Progenitor cell of endocrine pancreas (in vitro differentiated cells): Measurements from ENCODE around the gene SLC9B1. TPM values are rescaled to one million over a fixed set of nuclear protein-coding genes. Genes with fewer than 3 reads are reported as not detected.
"Not testable (repeated sequence)": the region's sequence is repeated elsewhere in the genome, so short reads cannot be mapped to it uniquely, and the experiment has no call there.

Experiments used
- DNase-seq: peaks from one replicate; pipeline ENCODE4 v3.0.0; 2021; ENCODE audit warnings: low spot score; ENCODE audit not compliant: unreplicated experiment
- H3K27ac Mint-ChIP-seq: 2 replicates; pipeline ENCODE4 v1.8.0; 2021; ENCODE audit warnings: mild to moderate bottlenecking, moderate library complexity, mixed read lengths
- H3K27me3 Mint-ChIP-seq: 2 replicates; pipeline ENCODE4 v1.8.0; 2021; ENCODE audit warnings: mixed read lengths
- H3K36me3 Mint-ChIP-seq: 2 replicates; pipeline ENCODE4 v1.8.0; 2022; ENCODE audit warnings: mixed read lengths; ENCODE audit not compliant: insufficient read depth
- H3K4me1 Mint-ChIP-seq: 2 replicates; pipeline ENCODE4 v1.8.0; 2021; ENCODE audit warnings: low read depth, mixed read lengths
- H3K4me3 Mint-ChIP-seq: 2 replicates; pipeline ENCODE4 v1.8.0; 2021; ENCODE audit warnings: low read depth, mild to moderate bottlenecking, moderate library complexity, mixed read lengths
- H3K9me3 Mint-ChIP-seq: 2 replicates; pipeline ENCODE4 v1.8.0; 2021; ENCODE audit warnings: low read depth, mixed read lengths
- CTCF ChIP-seq: fragments of 200-600 bp; sonication (generic); IDR thresholded peaks from one replicate; pipeline ENCODE4 v1.5.0; 2021; ENCODE audit warnings: antibody characterized with exemption, mild to moderate bottlenecking; ENCODE audit not compliant: unreplicated experiment
- total RNA-seq: library from RNA; stranded (reverse); gene quantifications from 2 replicates; pipeline ENCODE4 v1.2.1, GENCODE V29; 2021

The SLC9B1 gene
- total RNA-seq, 1 donor from 2014 or later: 0.79 TPM

- no peaks in the 10 kb centered on the region for H3K27me3 Mint-ChIP-seq
- no peak for DNase-seq
- H3K4me3 Mint-ChIP-seq: peak overlapping the region; percentile 87
- peak overlapping the region; percentile 97 for H3K27ac Mint-ChIP-seq
- peaks cover 17% of the 10 kb centered on the region for H3K4me1 Mint-ChIP-seq
- peaks cover 17% of the 10 kb centered on the region for H3K36me3 Mint-ChIP-seq
- TF ChIP-seq CTCF: no peak
- H3K9me3 Mint-ChIP-seq: no peaks in the 10 kb centered on the region
These were observed 149.8 kb downstream of the SLC9B1 start for GRCh38 chr4:102869569-102870197.

- H3K27ac Mint-ChIP-seq: peak within 1 kb of the TSS; percentile 99
- no peaks in the 10 kb centered on the region for H3K9me3 Mint-ChIP-seq
- peaks cover 17% of the 10 kb centered on the region for H3K4me1 Mint-ChIP-seq
- peaks cover 13% of the 10 kb centered on the region for H3K36me3 Mint-ChIP-seq
- peak; percentile 87 for DNase-seq
- H3K27me3 Mint-ChIP-seq: no peaks in the 10 kb centered on the region
- peak; percentile 7 for TF ChIP-seq CTCF
- H3K4me3 Mint-ChIP-seq: peak within 1 kb of the TSS; percentile 87
These were observed 150.5 kb downstream of the SLC9B1 start, which contains the start of gene CISD2 for GRCh38 chr4:102868781-102869568. Gene CISD2, plus strand, starts transcription at chr4:102868992. Its CDS starts 93 bp downstream, at chr4:102869085.

GRCh38 chr4:102868153-102868780 lies 151.2 kb downstream of the SLC9B1 start:
- H3K9me3 Mint-ChIP-seq: no peaks in the 10 kb centered on the region
- TF ChIP-seq CTCF: no peak
- H3K36me3 Mint-ChIP-seq: peaks cover 7% of the 10 kb centered on the region
- DNase-seq: no peak
- H3K27ac Mint-ChIP-seq: peak overlapping the region; percentile 99
- peak overlapping the region; percentile 87 for H3K4me3 Mint-ChIP-seq
- peaks cover 17% of the 10 kb centered on the region for H3K4me1 Mint-ChIP-seq
- no peaks in the 10 kb centered on the region for H3K27me3 Mint-ChIP-seq

GRCh38 chr4:102867278-102868152 lies 152.0 kb downstream of the SLC9B1 start:
- Mint-ChIP-seq H3K9me3 (no peaks in the 10 kb centered on the region), H3K4me3 (peak overlapping the region; percentile 87), H3K4me1 (peaks cover 17% of the 10 kb centered on the region), H3K27ac (peak overlapping the region; percentile 99), H3K27me3 (no peaks in the 10 kb centered on the region), H3K36me3 (peaks cover 4% of the 10 kb centered on the region)
- no peak for TF ChIP-seq CTCF
- no peak for DNase-seq

GRCh38 chr4:102865327-102865726 lies 154.2 kb downstream of the SLC9B1 start:
- not testable (repeated sequence) for H3K27me3 Mint-ChIP-seq, H3K36me3 Mint-ChIP-seq, H3K4me3 Mint-ChIP-seq, H3K27ac Mint-ChIP-seq, H3K9me3 Mint-ChIP-seq, DNase-seq
- H3K4me1 Mint-ChIP-seq: peaks cover 12% of the 10 kb centered on the region
